GM18867 (cell line): ENCODE data around the gene GFRA3.
"Not testable (repeated sequence)": the region's sequence is repeated elsewhere in the genome, so short reads cannot be mapped to it uniquely, and the experiment has no call there.

Source experiments
- ATAC-seq: cut with Tn5 transposase; IDR thresholded peaks from one replicate; pipeline ENCODE4 v1.9.1; 2021; ENCODE audit warnings: mild to moderate bottlenecking, moderate library complexity; ENCODE audit not compliant: unreplicated experiment

Gene GFRA3

GRCh38 chr5:138247800-138248199, 26.6 kb downstream of the GFRA3 start:
- ATAC-seq: not testable (repeated sequence)

DNA sequence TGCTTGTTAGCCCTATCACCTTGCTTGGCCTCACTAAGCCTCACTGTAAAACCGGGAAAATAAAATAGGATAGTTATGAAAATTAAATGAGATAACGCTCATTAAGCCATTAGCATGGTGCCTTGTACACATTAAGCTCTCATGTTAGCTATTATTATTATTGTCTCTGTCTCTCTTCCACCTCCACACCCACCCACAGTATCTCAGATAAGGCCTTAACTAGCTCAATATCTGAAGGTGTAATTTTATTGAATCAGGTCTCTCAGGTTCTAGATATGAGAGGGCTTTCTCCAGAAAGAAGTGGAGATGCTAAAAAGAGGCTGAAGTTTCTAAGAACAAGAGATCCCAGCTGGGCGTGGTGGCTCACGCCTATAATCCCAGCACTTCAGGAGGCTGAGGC, 27.6 kb downstream of the GFRA3 start:
- no peak for ATAC-seq

- no peak for ATAC-seq
Observed at GRCh38 chr5:138246334-138246733, 28.1 kb downstream of the GFRA3 start.

DNA sequence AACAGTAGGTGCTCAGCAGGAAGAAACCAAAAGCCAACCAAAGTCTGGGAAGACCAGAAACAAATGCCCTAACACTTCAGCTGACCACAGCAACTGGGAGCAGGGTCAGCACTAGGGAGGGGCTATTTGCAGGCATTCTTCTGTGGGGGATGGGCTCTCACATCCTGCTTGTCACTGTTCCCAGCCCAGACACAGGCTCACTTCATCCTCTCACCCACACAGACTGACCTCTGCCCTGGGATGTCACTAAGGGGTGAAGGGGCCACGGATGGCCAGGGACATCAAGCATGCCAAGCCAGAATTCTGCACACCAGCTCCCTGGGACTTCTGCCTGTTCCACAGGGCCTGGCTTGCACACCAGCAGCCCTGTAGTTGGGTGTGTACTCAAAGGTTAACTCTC, 28.7 kb downstream of the GFRA3 start:
- no peak for ATAC-seq

DNA sequence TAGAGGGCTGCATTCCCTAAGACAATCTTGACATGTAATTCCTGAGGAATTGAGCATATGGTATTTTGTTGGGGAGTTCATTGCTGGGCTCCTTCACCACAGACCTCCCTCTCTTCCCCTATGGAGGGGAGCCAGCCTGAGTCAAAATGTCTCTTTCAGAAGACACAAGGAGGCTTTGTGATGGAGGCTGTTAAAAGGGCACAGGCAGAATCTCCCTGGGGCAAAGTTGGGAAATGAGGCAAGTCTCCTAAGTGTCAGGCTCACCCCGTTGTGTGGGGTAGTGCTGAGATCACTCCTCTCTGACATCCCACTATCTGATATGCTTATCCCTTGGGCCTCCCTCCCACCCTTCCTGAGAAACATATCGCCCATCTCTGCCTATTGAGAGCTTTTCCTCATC, 30.6 kb downstream of the GFRA3 start:
- no peak for ATAC-seq

DNA sequence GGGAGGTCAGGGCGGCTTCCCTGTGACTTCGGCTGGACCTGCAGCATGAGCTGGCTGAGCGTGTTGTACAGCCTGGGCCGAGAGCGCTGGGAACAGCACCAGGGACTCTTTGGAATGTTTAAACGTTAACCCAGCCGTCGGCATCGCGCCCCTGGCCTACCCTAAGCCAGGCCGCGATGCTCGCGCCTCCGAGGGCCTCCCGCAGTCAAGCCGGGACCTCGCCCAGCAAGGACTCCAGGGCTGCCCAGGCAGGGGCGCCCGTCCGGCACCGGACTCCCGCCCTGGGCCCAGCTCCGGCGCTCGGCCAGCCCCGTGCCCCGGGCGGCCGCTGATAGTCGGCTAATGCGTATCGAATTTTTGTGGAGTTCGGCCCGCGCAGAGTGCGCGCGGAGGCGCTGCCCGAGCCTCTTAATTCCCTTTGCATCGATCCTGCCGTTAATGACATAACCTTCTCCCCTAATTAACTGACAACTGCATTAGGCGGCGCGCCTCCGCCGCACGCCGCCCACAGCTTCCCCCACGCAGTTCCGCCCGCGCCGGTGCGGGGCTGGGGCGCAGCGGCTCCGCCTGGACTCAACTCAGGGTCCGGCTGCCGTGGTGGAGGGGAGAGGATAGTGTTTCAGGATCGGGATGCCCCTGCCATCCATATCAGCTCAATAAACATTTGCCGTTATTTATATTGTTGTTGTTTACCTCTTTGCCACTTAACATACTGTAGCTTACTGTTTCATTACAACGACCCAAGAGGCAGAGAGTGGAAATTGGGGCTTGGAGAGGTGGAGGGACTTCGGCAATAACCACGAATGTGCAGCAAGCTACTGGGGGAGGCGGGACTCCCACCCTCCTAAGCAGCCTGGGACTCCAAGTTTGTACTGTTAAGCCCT, 32.5 kb downstream of the GFRA3 start:
- ATAC-seq: no peak

DNA sequence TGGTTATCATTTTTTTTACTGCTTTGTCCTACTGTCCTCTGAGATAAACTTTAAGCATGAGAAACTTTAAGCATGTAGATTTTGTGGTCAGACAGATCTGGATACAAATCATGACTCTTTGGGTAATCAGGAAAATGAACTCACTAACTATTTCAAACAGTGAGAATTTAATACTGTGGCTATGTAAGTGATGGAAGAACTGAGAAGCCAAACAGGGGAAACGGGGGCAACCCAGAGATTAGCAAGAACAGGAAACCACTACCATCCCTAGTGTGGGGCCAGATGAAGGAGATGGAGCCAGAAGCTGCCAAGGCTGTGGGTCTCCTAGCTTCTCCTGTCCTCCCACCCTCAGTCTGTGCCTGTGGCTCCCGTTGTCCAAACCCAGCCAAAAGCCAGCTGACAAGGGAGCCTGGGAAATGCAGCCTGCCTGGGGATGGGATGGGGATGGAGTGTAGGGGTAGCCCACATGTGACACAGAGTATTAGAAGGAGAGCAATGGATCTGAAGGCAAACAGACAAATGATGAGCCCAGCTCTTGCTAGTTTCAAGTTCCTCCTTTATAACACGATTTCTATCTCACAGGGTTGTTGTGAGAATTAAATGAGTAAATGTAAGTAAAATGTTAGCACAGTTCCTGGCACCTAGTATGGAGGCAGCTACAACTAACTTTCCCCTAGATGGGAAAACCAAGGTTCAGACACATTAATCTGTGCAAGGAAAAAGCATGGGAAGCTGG, 33.6 kb downstream of the GFRA3 start:
- no peak for ATAC-seq

GRCh38 chr5:138238034-138238433, 36.4 kb downstream of the GFRA3 start:
- ATAC-seq: no peak

DNA sequence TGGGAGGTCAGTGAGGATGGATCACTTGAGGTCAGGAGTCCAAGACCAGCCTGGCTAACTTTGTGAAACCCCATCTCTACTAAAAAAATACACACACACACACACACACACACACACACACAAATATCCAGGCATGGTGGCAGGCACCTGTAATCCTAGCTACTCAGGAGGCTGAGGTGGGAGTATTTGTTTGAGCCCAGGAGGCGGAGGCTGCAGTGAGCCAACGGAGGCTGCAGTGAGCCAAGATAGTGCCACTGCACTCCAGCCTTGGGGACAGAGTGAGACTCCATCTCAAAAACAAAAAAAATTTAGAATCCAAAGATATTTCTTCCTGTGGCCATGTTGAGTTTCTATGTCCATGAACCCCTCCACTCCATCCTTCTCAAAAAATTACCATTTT, 39.8 kb downstream of the GFRA3 start:
- no peak for ATAC-seq

- ATAC-seq: no peak
Observed at GRCh38 chr5:138233280-138233679, 41.1 kb downstream of the GFRA3 start.

DNA sequence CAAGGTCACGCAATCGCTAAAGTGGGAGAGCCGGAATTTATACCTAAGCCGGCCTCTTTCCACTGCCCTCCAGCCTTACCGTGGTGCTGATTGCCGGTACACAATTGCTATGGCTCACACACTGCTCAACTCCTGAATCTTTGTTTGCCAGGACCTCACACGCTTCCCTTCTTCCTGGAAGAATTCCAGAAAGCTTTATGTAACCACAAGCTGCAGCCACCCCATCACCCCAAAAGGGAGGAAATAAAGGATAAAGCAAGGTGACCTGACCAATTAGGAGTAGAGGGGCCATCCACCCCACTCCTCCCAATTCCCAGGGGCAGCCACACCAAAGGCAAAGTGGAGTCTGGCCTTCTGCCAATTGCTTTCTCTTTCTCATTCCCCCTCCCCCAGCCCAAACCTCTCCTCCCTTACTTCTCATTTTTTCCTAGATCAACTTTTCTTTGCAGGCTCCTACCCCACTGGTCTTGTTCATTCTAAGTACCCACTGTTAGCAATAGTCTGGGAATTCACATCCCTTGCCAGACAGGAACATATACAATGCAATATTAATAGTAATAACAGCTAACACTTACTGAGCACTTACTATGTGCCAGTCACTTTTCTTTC, 43.3 kb downstream of the GFRA3 start:
- ATAC-seq: no peak

- no peak for ATAC-seq
Observed at GRCh38 chr5:138230261-138230660, 44.2 kb downstream of the GFRA3 start.

- no peak for ATAC-seq
Observed at GRCh38 chr5:138229387-138229786, 45.0 kb downstream of the GFRA3 start.

DNA sequence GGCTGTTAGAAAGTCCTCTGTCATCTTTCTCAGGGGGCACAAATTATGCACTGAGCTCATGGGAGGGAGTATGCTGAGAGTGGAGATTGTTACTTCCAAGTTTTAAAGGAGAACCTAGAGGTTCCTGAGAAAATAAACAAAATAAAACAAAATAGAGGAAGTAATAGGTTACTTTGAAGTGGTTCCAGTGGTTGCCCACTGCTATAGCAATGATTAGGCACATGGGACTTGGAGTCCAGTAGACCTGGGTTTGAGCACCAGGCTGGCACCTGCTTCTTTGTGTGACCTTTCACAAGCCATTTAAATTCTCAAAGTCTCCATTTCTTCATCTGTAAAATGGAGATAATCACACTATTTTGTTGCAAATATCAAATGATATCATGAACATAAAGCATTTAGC, 47.5 kb downstream of the GFRA3 start:
- no peak for ATAC-seq

- ATAC-seq: no peak
Observed at GRCh38 chr5:138224712-138225111, 49.7 kb downstream of the GFRA3 start.

- no peak for ATAC-seq
Observed at GRCh38 chr5:138223532-138223931, 50.9 kb downstream of the GFRA3 start.

GRCh38 chr5:138216799-138217198, 57.6 kb downstream of the GFRA3 start:
- no peak for ATAC-seq

- peak; percentile 96 for ATAC-seq
Observed at GRCh38 chr5:138213161-138214029, 61.0 kb downstream of the GFRA3 start, which contains the start of gene CDC23. Gene CDC23, minus strand, starts transcription at chr5:138213323. Its CDS starts 11 bp downstream, at chr5:138213312.

DNA sequence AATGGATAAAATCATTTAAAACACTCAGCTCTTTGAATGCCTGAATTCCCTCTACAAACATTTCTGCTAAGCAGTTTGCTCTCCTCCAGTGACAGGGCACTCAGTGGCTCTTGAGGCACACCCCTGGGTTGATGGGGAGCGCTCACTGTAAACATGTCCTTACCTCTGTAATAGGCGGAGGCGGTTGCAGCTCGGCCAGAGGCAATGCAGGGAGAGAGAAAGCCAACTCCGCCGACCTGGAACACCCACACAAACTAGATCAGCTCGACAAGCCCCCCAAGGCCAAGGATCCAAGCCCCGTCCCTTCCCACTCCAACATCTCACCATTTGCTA, 61.6 kb downstream of the GFRA3 start:
- peak; percentile 17 for ATAC-seq

- no peak for ATAC-seq
Observed at GRCh38 chr5:138210985-138211384, 63.4 kb downstream of the GFRA3 start.
